SH-SY5Y (cell line): ENCODE data around the gene SLC10A7.

ENCODE experiments used
- GATA2 ChIP-seq: IDR thresholded peaks from 2 replicates; pipeline ENCODE4 v1.6.1; 2011; ENCODE audit warnings: mild to moderate bottlenecking, low read depth, low read length
- GATA3 ChIP-seq: IDR thresholded peaks from 2 replicates; pipeline ENCODE4 v1.6.1; 2011; ENCODE audit warnings: low read depth, mild to moderate bottlenecking, low read length, moderate library complexity

GRCh38 chr4:146299607-146300006 is 222.1 kb downstream of the SLC10A7 start:
- no peak for TF ChIP-seq GATA3
- no peak for TF ChIP-seq GATA2
